ENCODE data around the gene KCNQ5. TPM values are rescaled to one million over a fixed set of nuclear protein-coding genes. Genes with fewer than 3 reads are reported as not detected.

Gene KCNQ5
- total RNA-seq, 1 experiment from 2014 or later = 0.07 TPM

GRCh38 chr6:72955666-72956065 is 333.8 kb downstream of the KCNQ5 start:
- peak overlapping the region in 1 of 3 experiments; percentile 20; a peak in 1 of 7 replicates for H3K27ac Mint-ChIP-seq
- Histone ChIP-seq H3K14ac (ENCODE audit: insufficient read depth, low read length) (no peak overlapping the region), H2AK5ac (ENCODE audit: insufficient read length, low read length) (no peak overlapping the region), H3K4me1 (ENCODE audit: insufficient read depth, low read length) (peaks cover 2% of the 10 kb centered on the region; the same call in 1 of the 2 replicates), H4K91ac (ENCODE audit: insufficient read length, low read depth, low read length) (no peak overlapping the region), H2BK20ac (ENCODE audit: low read depth, low read length, poor library complexity, severe bottlenecking) (no peak overlapping the region), H3K9me3 (ENCODE audit: control insufficient read depth, low read depth, low read length) (no peaks in the 10 kb centered on the region), H2AFZ (ENCODE audit: low read length) (no peak overlapping the region), H4K5ac (ENCODE audit: insufficient read length, low read depth, low read length) (no peak overlapping the region), H4K20me1 (ENCODE audit: control insufficient read depth, insufficient read depth, insufficient read length) (no peaks in the 10 kb centered on the region), H3K27me3 (ENCODE audit: insufficient read depth, low read length) (no peaks in the 10 kb centered on the region), H3T11ph (ENCODE audit: low read length) (no peak overlapping the region), H3K56ac (ENCODE audit: insufficient read length, low read depth, low read length) (no peak overlapping the region), H3K18ac (ENCODE audit: insufficient read length, low read depth, low read length) (no peak overlapping the region), H3K4ac (ENCODE audit: low read depth, low read length) (no peak overlapping the region), H4K8ac (replicated peaks; ENCODE audit: insufficient read length, low read depth, low read length) (no peak overlapping the region), H3K23ac (ENCODE audit: insufficient read length, low read depth, low read length) (no peak overlapping the region), H3K27ac (ENCODE audit: insufficient read length, low read depth, low read length) (no peak overlapping the region), H3K79me1 (ENCODE audit: insufficient read depth, low read depth, low read length, poor library complexity, severe bottlenecking) (no peaks in the 10 kb centered on the region), H2BK5ac (ENCODE audit: insufficient read length, low read length) (no peak overlapping the region), H2BK12ac (ENCODE audit: insufficient read length, low read depth, low read length) (no peak overlapping the region), H3K23me2 (ENCODE audit: insufficient read length, low read depth, low read length, poor library complexity, severe bottlenecking) (no peaks in the 10 kb centered on the region), H3K79me2 (ENCODE audit: insufficient read depth, low read length) (no peaks in the 10 kb centered on the region), H3K4me2 (ENCODE audit: insufficient read depth, insufficient read length, low read length) (no peak overlapping the region), H3K9ac (ENCODE audit: extremely low read depth, insufficient read length, low read length) (no peak overlapping the region), H2BK120ac (ENCODE audit: low read depth, low read length, poor library complexity, severe bottlenecking) (no peak overlapping the region), H2BK15ac (ENCODE audit: low read depth, low read length) (no peak overlapping the region)
- no peaks in the 10 kb centered on the region for H3K27me3 Mint-ChIP-seq (ENCODE audit: low read depth)
- H3K4me3 Mint-ChIP-seq = peak overlapping the region in 1 of 2 experiments; percentile 18; a peak in 1 of 5 replicates
- H3K36me3 Mint-ChIP-seq (ENCODE audit: insufficient read depth in 1 of 3, low read depth in 3 of 3) = no peaks in the 10 kb centered on the region
- no peaks in the 10 kb centered on the region for H3K9me3 Mint-ChIP-seq
- WGBS (ENCODE audit: extremely low coverage, insufficient read length, low lambda C conversion rate) = no CpG with 5 or more reads among the region's 2 CpGs
- H3K4me1 Mint-ChIP-seq = peaks cover 7 to 10% of the 10 kb centered on the region in 2 experiments
- DNase-seq = no peak
- TF ChIP-seq CTCF (conservative IDR thresholded peaks at IDR 0.05) = no peak

Data from H9 (cell line).